HL-60 (cell line): Measurements from ENCODE around the gene AKAP12.

Experiments used
- GABPA ChIP-seq: IDR thresholded peaks from 2 replicates; pipeline ENCODE4 v1.6.1; 2012; ENCODE audit warnings: low read depth
- TF ChIP-seq, protein P1 (sequence below): IDR thresholded peaks from one replicate; pipeline ENCODE4 v1.5.1; 2011; ENCODE audit warnings: low read length, control low read depth, inconsistent platforms; ENCODE audit not compliant: insufficient read depth
- TF ChIP-seq, protein P2 (sequence below): IDR thresholded peaks from 2 replicates; pipeline ENCODE4 v1.6.1; 2012; ENCODE audit warnings: low read depth; ENCODE audit not compliant: insufficient replicate concordance

DNA sequence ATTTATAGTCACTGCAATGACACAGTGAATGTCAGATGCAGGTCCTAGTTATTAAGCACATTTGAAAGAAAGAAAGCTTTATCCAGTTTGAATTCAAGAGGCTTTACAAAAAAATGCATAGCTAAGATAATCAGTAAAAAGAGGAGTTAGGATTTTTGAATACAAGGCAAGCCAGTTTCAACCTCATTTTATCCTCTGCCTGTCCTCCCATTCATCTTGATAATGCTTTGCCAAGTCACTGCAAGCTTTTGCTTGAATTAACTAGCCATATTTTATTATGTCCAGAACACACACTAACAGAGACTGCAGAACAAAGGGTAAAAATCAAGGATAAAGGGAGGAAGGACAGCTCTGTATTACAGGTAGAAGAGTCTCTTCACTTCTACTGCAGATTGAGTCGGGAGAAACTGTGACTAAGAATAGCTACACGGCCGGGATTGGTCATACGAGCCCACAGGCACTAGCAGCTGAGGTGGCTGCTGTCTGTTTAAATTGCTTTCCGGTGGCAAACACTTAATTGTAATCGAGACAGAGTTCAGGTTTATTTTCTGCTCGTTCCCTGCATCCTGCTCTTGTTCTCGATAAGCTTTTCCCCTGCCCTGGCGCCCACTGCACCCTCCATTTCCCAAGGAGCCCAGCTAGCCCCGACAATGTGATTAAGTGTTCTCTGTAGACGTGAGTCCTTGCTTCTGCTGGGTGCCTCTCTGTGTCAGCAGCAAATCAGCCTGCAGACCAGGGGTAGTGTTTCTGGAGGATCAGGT lies 30.5 kb upstream of the AKAP12 start:
- TF ChIP-seq, protein P1, sequence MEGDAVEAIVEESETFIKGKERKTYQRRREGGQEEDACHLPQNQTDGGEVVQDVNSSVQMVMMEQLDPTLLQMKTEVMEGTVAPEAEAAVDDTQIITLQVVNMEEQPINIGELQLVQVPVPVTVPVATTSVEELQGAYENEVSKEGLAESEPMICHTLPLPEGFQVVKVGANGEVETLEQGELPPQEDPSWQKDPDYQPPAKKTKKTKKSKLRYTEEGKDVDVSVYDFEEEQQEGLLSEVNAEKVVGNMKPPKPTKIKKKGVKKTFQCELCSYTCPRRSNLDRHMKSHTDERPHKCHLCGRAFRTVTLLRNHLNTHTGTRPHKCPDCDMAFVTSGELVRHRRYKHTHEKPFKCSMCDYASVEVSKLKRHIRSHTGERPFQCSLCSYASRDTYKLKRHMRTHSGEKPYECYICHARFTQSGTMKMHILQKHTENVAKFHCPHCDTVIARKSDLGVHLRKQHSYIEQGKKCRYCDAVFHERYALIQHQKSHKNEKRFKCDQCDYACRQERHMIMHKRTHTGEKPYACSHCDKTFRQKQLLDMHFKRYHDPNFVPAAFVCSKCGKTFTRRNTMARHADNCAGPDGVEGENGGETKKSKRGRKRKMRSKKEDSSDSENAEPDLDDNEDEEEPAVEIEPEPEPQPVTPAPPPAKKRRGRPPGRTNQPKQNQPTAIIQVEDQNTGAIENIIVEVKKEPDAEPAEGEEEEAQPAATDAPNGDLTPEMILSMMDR: no peak
- TF ChIP-seq, protein P2, sequence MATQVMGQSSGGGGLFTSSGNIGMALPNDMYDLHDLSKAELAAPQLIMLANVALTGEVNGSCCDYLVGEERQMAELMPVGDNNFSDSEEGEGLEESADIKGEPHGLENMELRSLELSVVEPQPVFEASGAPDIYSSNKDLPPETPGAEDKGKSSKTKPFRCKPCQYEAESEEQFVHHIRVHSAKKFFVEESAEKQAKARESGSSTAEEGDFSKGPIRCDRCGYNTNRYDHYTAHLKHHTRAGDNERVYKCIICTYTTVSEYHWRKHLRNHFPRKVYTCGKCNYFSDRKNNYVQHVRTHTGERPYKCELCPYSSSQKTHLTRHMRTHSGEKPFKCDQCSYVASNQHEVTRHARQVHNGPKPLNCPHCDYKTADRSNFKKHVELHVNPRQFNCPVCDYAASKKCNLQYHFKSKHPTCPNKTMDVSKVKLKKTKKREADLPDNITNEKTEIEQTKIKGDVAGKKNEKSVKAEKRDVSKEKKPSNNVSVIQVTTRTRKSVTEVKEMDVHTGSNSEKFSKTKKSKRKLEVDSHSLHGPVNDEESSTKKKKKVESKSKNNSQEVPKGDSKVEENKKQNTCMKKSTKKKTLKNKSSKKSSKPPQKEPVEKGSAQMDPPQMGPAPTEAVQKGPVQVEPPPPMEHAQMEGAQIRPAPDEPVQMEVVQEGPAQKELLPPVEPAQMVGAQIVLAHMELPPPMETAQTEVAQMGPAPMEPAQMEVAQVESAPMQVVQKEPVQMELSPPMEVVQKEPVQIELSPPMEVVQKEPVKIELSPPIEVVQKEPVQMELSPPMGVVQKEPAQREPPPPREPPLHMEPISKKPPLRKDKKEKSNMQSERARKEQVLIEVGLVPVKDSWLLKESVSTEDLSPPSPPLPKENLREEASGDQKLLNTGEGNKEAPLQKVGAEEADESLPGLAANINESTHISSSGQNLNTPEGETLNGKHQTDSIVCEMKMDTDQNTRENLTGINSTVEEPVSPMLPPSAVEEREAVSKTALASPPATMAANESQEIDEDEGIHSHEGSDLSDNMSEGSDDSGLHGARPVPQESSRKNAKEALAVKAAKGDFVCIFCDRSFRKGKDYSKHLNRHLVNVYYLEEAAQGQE: no peak
- no peak for TF ChIP-seq GABPA
